ENCODE results near the gene SCGB3A1.

DNA sequence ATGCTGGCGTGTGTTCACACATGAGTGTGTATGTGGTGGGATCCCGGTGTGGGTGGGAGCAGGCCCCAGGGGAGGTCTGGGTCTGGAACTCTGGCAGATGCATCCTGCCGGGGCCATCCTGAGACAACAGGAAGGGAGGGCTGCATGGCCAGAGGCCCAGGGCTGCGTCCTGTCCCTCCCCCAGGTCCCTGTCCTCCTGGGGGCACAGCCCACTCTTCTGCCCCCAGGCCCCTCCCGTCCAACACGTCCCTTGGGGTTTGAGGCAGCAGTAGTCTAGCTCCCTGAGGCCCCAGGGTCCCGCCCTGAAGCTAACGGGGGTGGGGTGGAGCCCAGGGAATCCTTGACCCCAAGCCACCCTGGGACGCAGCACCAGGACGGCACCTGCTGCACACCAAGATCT is 41.5 kb upstream of the SCGB3A1 start:
- TF ChIP-seq EZH2 (IDR thresholded peaks at IDR 0.05; ENCODE audit: borderline replicate concordance, low read length), result no peak
- TF ChIP-seq, protein P1, sequence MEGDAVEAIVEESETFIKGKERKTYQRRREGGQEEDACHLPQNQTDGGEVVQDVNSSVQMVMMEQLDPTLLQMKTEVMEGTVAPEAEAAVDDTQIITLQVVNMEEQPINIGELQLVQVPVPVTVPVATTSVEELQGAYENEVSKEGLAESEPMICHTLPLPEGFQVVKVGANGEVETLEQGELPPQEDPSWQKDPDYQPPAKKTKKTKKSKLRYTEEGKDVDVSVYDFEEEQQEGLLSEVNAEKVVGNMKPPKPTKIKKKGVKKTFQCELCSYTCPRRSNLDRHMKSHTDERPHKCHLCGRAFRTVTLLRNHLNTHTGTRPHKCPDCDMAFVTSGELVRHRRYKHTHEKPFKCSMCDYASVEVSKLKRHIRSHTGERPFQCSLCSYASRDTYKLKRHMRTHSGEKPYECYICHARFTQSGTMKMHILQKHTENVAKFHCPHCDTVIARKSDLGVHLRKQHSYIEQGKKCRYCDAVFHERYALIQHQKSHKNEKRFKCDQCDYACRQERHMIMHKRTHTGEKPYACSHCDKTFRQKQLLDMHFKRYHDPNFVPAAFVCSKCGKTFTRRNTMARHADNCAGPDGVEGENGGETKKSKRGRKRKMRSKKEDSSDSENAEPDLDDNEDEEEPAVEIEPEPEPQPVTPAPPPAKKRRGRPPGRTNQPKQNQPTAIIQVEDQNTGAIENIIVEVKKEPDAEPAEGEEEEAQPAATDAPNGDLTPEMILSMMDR (conservative IDR thresholded peaks at IDR 0.05 in 1 of 2, IDR thresholded peaks at IDR 0.05 in 1 of 2; ENCODE audit: extremely low read depth in 1 of 2, insufficient read depth in 1 of 2, low read depth in 1 of 2, low read length in 2 of 2), result no peak

Data from mammary epithelial cell (primary cell).